ENCODE measurements around the gene TLDC2. TPM values are rescaled to one million over a fixed set of nuclear protein-coding genes. Genes with fewer than 3 reads are reported as not detected.
A peak's percentile ranks its signal among the peaks of the same experiment; 100 is the strongest.
"Not testable (repeated sequence)": the region's sequence is repeated elsewhere in the genome, so short reads cannot be mapped to it uniquely, and the experiment has no call there.

The TLDC2 gene
- total and polyA plus RNA-seq, 5 donors from 2014 or later = 0.32 to 0.57 (median 0.41) TPM; not detected in 1

DNA sequence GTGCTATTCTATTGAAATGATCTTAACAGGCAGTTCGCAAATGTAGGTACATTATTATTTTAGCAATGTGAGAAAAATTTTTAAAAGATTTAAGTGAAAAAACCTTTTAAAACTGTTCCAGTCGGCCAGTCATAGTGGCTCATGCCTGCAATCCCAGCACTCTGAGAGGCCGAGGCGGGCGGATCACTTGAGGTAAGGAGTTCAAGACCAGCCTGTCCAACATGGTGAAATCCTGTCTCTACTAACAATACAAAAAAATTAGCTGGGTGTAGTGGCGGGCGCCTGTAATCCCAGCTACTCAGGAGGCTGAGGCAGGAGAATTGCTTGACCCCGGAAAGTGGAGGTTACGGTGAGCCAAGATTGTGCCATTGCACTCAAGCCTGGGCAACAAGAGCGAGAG is 29.6 kb downstream of the TLDC2 start:
- DNase-seq; ATAC-seq (ENCODE audit: low read depth in 2 of 2); H3K9me3 Mint-ChIP-seq; H3K27me3 Mint-ChIP-seq; H3K4me3 ChIP-seq (ENCODE audit: low read depth, low read length); H3K9me3 ChIP-seq (ENCODE audit: control insufficient read depth in 2 of 2, low read length in 2 of 2); H3K4me1 ChIP-seq (ENCODE audit: control insufficient read depth, insufficient read depth, low read length, poor library complexity, severe bottlenecking); H3K27me3 ChIP-seq (ENCODE audit: control insufficient read depth, insufficient read depth, low read length); H3K4me3 Mint-ChIP-seq; H3K27ac ChIP-seq (ENCODE audit: insufficient read depth, low read length, poor library complexity, severe bottlenecking): not testable (repeated sequence)
- peaks cover 91% of the 10 kb centered on the region for H3K36me3 ChIP-seq (ENCODE audit: control insufficient read depth, insufficient read depth, low read length)
- Mint-ChIP-seq H3K4me1 (peaks cover 9 to 27% (median 15%) of the 10 kb centered on the region in 4 donors), H3K36me3 (peaks cover 38% of the 10 kb centered on the region), H3K27ac (peak overlapping the region; percentile 35 to 72 (median 52))

DNA sequence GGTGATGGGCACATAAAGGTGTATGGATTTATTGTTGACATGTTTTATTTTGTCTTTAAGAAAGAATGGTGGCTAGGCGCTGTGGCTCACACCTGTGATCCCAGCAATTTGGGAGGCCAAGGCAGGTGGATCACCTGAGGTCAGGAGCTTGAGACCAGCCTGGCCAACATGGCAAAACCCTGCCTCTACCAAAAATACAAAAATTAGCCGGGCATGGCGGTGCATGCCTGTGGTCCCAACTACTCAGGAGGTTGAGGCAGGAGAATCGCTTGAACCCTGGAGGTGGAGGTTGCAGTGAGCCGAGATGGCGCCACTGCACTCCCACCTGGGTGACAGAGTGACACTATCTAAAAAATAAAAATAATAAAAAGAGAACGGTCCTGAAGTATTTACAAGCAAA is 30.1 kb downstream of the TLDC2 start:
- peaks cover 9 to 25% (median 15%) of the 10 kb centered on the region in 4 donors for H3K4me1 Mint-ChIP-seq
- not testable (repeated sequence) for H3K27me3 ChIP-seq (ENCODE audit: control insufficient read depth, insufficient read depth, low read length); H3K27ac ChIP-seq (ENCODE audit: insufficient read depth, low read length, poor library complexity, severe bottlenecking); H3K9me3 Mint-ChIP-seq; H3K27me3 Mint-ChIP-seq; H3K4me3 Mint-ChIP-seq; ATAC-seq (ENCODE audit: low read depth in 2 of 2); H3K9me3 ChIP-seq (ENCODE audit: control insufficient read depth in 2 of 2, low read length in 2 of 2); DNase-seq; H3K4me3 ChIP-seq (ENCODE audit: low read depth, low read length); H3K4me1 ChIP-seq (ENCODE audit: control insufficient read depth, insufficient read depth, low read length, poor library complexity, severe bottlenecking)
- H3K27ac Mint-ChIP-seq = peak overlapping the region in 1 of 3 donors; percentile 35
- H3K36me3 Mint-ChIP-seq = peaks cover 40% of the 10 kb centered on the region
- peaks cover 92% of the 10 kb centered on the region for H3K36me3 ChIP-seq (ENCODE audit: control insufficient read depth, insufficient read depth, low read length)

DNA sequence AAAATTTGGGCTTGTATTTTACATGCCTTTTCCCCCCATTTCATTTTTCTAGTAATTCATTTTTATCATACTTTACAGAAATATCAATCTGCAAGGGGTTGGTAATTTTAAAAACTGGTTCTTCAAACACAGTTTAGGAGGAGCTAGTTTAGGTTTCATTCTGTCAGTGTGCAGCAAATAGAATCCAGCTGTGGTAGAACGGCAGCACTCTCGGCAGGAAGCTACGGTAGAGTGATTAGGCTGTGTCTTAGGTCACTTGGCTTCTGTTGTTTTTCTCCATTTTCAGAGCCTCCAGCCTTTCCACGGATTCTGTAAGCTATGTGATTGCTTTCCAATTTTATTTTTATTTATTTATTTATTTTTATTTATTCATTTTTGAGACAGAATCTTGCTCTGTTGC is 32.7 kb downstream of the TLDC2 start:
- Mint-ChIP-seq H3K4me3 (no peak overlapping the region), H3K36me3 (peaks cover 41% of the 10 kb centered on the region), H3K9me3 (no peaks in the 10 kb centered on the region), H3K27ac (peak overlapping the region in 1 of 3 donors; percentile 26), H3K4me1 (peaks cover 10 to 22% (median 20%) of the 10 kb centered on the region in 4 donors), H3K27me3 (no peaks in the 10 kb centered on the region)
- peaks cover 5% of the 10 kb centered on the region for H3K4me1 ChIP-seq (ENCODE audit: control insufficient read depth, insufficient read depth, low read length, poor library complexity, severe bottlenecking)
- no peak overlapping the region for H3K27ac ChIP-seq (ENCODE audit: insufficient read depth, low read length, poor library complexity, severe bottlenecking)
- no peak overlapping the region for H3K4me3 ChIP-seq (ENCODE audit: low read depth, low read length)
- H3K27me3 ChIP-seq (ENCODE audit: control insufficient read depth, insufficient read depth, low read length) = no peaks in the 10 kb centered on the region
- peaks cover 91% of the 10 kb centered on the region for H3K36me3 ChIP-seq (ENCODE audit: control insufficient read depth, insufficient read depth, low read length)
- DNase-seq (no peak), ATAC-seq (ENCODE audit: low read depth in 2 of 2) (no peak)
- H3K9me3 ChIP-seq (ENCODE audit: control insufficient read depth in 2 of 2, low read length in 2 of 2) = no peaks in the 10 kb centered on the region

DNA sequence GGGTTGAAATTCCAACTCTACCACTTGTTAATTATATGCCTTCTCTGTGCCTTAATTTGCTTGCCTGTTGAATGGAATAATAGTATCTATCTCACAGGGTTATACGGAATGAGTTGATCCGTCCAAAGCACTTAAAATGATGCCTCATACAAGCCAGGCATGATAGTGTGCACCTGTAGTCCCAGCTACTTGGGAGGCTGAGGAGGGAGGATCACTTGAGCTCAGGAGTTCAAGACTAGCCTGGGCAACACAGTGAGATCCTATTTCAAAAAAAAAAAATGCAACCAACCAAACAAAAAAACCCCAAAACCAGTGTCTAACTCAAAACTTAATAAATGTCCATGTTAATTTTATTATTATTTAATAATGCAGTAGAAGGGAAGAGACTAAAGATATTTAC is 40.3 kb downstream of the TLDC2 start:
- no peak overlapping the region for H3K27ac Mint-ChIP-seq

DNA sequence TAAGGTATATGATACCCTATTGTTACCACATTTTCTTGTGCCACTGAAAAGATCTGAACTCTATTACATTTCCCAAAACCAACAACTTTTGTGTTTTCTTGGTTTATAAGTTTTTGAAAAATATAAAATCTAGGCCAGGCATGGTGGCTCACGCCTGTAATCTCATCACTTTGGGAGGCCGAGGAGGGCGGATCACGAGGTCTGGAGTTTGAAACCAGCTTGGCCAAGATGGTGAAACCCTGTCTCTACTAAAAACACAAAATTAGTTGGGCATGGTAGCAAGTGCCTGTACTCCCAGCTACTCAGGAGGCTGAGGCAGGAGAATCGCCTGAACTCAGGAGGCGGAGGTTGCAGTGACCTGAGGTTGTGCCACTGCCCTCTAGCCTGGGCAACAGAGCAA is 41.3 kb downstream of the TLDC2 start:
- peaks cover 28% of the 10 kb centered on the region for H3K36me3 Mint-ChIP-seq
- H3K4me1 Mint-ChIP-seq = peaks cover 5 to 35% (median 14%) of the 10 kb centered on the region in 4 donors
- peak overlapping the region in 1 of 4 donors; percentile 38 for H3K4me3 Mint-ChIP-seq
- Histone ChIP-seq H3K36me3 (ENCODE audit: control insufficient read depth, insufficient read depth, low read length) (peaks cover 90% of the 10 kb centered on the region), H3K4me1 (ENCODE audit: control insufficient read depth, insufficient read depth, low read length, poor library complexity, severe bottlenecking) (peaks cover 14% of the 10 kb centered on the region), H3K27ac (ENCODE audit: insufficient read depth, low read length, poor library complexity, severe bottlenecking) (peak overlapping the region; percentile 5), H3K4me3 (ENCODE audit: low read depth, low read length) (no peak overlapping the region), H3K9me3 (ENCODE audit: control insufficient read depth in 2 of 2, low read length in 2 of 2) (no peaks in the 10 kb centered on the region), H3K27me3 (ENCODE audit: control insufficient read depth, insufficient read depth, low read length) (no peaks in the 10 kb centered on the region)
- ATAC-seq (ENCODE audit: low read depth in 2 of 2) (no peak), DNase-seq (no peak)
- H3K27ac Mint-ChIP-seq = no peak overlapping the region
- H3K9me3 Mint-ChIP-seq = no peaks in the 10 kb centered on the region
- H3K27me3 Mint-ChIP-seq = no peaks in the 10 kb centered on the region

More for the DNA sequence above, 40.3 kb downstream of the TLDC2 start:
- Histone ChIP-seq H3K4me3 (ENCODE audit: low read depth, low read length) (no peak overlapping the region), H3K27me3 (ENCODE audit: control insufficient read depth, insufficient read depth, low read length) (no peaks in the 10 kb centered on the region), H3K36me3 (ENCODE audit: control insufficient read depth, insufficient read depth, low read length) (peaks cover 91% of the 10 kb centered on the region), H3K9me3 (ENCODE audit: control insufficient read depth in 2 of 2, low read length in 2 of 2) (no peaks in the 10 kb centered on the region), H3K4me1 (ENCODE audit: control insufficient read depth, insufficient read depth, low read length, poor library complexity, severe bottlenecking) (peaks cover 13% of the 10 kb centered on the region), H3K27ac (ENCODE audit: insufficient read depth, low read length, poor library complexity, severe bottlenecking) (peak overlapping the region; percentile 15)
- DNase-seq = no peak
- peaks cover 10 to 32% (median 20%) of the 10 kb centered on the region in 4 donors for H3K4me1 Mint-ChIP-seq
- H3K9me3 Mint-ChIP-seq = no peaks in the 10 kb centered on the region
- peaks cover 38% of the 10 kb centered on the region for H3K36me3 Mint-ChIP-seq
- no peaks in the 10 kb centered on the region for H3K27me3 Mint-ChIP-seq
- peak overlapping the region in 1 of 4 donors; percentile 21 for H3K4me3 Mint-ChIP-seq
- no peak for ATAC-seq (ENCODE audit: low read depth in 2 of 2)

DNA sequence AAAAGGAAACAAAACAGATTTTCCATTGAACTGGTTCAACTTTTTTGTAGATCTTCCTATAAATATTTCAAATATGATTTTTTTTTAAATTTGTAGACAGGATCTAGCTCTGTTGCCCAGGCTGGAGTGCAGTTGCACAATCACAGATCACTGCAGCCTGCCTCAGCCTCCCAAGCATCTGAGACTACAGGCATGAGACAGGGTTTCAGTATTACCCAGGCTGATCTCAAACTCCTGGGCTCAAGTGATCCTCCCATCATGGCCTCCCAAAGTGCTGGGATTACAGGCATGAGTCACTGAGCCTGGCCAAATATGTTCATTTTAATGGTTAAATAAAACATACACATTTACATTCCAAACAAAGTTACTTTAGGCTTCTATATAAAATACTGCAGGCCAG is 42.0 kb downstream of the TLDC2 start:
- Mint-ChIP-seq H3K27ac (no peak overlapping the region), H3K9me3 (no peaks in the 10 kb centered on the region), H3K36me3 (peaks cover 28% of the 10 kb centered on the region), H3K4me3 (no peak overlapping the region), H3K27me3 (no peaks in the 10 kb centered on the region), H3K4me1 (peaks cover 4 to 40% (median 13%) of the 10 kb centered on the region in 4 donors)
- DNase-seq (no peak), ATAC-seq (ENCODE audit: low read depth in 2 of 2) (no peak)
- Histone ChIP-seq H3K4me1 (ENCODE audit: control insufficient read depth, insufficient read depth, low read length, poor library complexity, severe bottlenecking) (peaks cover 19% of the 10 kb centered on the region), H3K36me3 (ENCODE audit: control insufficient read depth, insufficient read depth, low read length) (peaks cover 90% of the 10 kb centered on the region), H3K27ac (ENCODE audit: insufficient read depth, low read length, poor library complexity, severe bottlenecking) (peak overlapping the region; percentile 5), H3K27me3 (ENCODE audit: control insufficient read depth, insufficient read depth, low read length) (no peaks in the 10 kb centered on the region), H3K9me3 (ENCODE audit: control insufficient read depth in 2 of 2, low read length in 2 of 2) (no peaks in the 10 kb centered on the region), H3K4me3 (ENCODE audit: low read depth, low read length) (no peak overlapping the region)

DNA sequence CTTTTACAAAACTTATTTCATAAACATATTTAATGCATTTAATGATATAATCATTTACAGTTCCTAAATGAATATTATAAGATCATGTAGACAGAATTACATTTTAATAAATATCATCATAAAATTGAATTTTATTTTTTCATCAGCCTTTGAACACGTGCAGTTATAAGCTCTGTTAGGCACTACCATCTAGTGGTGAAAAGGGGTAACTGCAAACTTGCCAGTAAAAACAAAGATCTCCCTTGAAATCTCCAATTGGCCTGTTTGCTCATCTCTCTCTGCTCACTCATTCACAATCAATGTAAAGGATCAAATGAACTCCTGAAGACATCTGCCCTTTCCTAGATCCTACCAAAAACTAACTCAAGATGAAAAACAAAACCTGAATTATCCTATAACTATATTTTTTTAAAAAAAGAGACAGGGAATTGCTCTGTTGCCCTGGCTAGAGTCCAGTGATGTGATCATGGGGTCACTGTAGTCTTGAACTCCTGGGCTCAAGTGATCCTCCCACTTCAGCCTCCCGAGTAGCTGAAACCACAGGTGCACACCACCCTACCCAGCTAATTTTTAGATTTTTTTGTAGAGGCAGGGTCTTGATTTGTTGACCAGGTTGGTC is 43.9 kb downstream of the TLDC2 start:
- peaks cover 27% of the 10 kb centered on the region for H3K36me3 Mint-ChIP-seq
- H3K27me3 ChIP-seq (ENCODE audit: control insufficient read depth, insufficient read depth, low read length) = no peaks in the 10 kb centered on the region
- peak overlapping the region; percentile 44 for H3K4me3 ChIP-seq (ENCODE audit: low read depth, low read length)
- peak; percentile 72 to 83 for ATAC-seq (ENCODE audit: low read depth in 2 of 2)
- peak; percentile 24 to 79 (median 70) for DNase-seq
- peak overlapping the region; percentile 70 to 82 (median 79) for H3K27ac Mint-ChIP-seq
- peak overlapping the region in 3 of 4 donors; percentile 27 to 39 (median 35) for H3K4me3 Mint-ChIP-seq
- no peaks in the 10 kb centered on the region for H3K9me3 Mint-ChIP-seq
- peaks cover 93% of the 10 kb centered on the region for H3K36me3 ChIP-seq (ENCODE audit: control insufficient read depth, insufficient read depth, low read length)
- H3K4me1 Mint-ChIP-seq = peaks cover 4 to 52% (median 24%) of the 10 kb centered on the region in 4 donors
- H3K9me3 ChIP-seq (ENCODE audit: control insufficient read depth in 2 of 2, low read length in 2 of 2) = no peaks in the 10 kb centered on the region
- peaks cover 33% of the 10 kb centered on the region for H3K4me1 ChIP-seq (ENCODE audit: control insufficient read depth, insufficient read depth, low read length, poor library complexity, severe bottlenecking)
- no peaks in the 10 kb centered on the region for H3K27me3 Mint-ChIP-seq
- peak overlapping the region; percentile 45 for H3K27ac ChIP-seq (ENCODE audit: insufficient read depth, low read length, poor library complexity, severe bottlenecking)

DNA sequence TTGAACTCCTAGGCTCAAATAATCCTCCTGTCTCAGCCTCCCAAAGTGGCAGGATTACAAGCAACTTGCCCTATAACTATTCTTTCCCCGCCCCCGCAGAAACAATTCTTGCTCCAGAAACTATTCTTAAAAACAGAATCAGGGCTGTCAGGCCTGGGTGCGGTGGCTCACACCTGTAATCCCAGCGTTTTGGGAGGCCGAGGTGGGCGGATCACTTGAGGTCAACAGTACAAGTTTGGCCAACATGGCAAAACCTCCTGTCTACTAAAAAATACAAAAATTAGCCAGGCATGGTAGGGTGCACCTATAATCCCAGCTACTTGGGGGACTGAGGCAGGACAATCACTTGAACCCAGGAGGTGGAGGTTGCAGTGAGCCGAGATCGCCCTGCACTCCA is 44.4 kb downstream of the TLDC2 start:
- no peaks in the 10 kb centered on the region for H3K27me3 ChIP-seq (ENCODE audit: control insufficient read depth, insufficient read depth, low read length)
- H3K4me3 ChIP-seq (ENCODE audit: low read depth, low read length) = no peak overlapping the region
- H3K27ac ChIP-seq (ENCODE audit: insufficient read depth, low read length, poor library complexity, severe bottlenecking) = peak overlapping the region; percentile 45
- Mint-ChIP-seq H3K9me3 (no peaks in the 10 kb centered on the region), H3K4me3 (no peak overlapping the region), H3K4me1 (peaks cover 9 to 53% (median 28%) of the 10 kb centered on the region in 4 donors), H3K36me3 (peaks cover 29% of the 10 kb centered on the region), H3K27me3 (no peaks in the 10 kb centered on the region), H3K27ac (peak overlapping the region in 1 of 3 donors; percentile 70)
- ATAC-seq (ENCODE audit: low read depth in 2 of 2) = no peak
- DNase-seq = no peak
- no peaks in the 10 kb centered on the region for H3K9me3 ChIP-seq (ENCODE audit: control insufficient read depth in 2 of 2, low read length in 2 of 2)
- peaks cover 37% of the 10 kb centered on the region for H3K4me1 ChIP-seq (ENCODE audit: control insufficient read depth, insufficient read depth, low read length, poor library complexity, severe bottlenecking)
- H3K36me3 ChIP-seq (ENCODE audit: control insufficient read depth, insufficient read depth, low read length) = peaks cover 92% of the 10 kb centered on the region

All from CD4-positive, CD25-positive, alpha-beta regulatory T cell (primary cell).